GM19023 (cell line): ENCODE data around the gene VSTM4.

Source experiments
- ATAC-seq: cut with Tn5 transposase; IDR thresholded peaks from one replicate; pipeline ENCODE4 v1.9.1; 2021; ENCODE audit warnings: mild to moderate bottlenecking, moderate library complexity; ENCODE audit not compliant: unreplicated experiment

VSTM4 gene

DNA sequence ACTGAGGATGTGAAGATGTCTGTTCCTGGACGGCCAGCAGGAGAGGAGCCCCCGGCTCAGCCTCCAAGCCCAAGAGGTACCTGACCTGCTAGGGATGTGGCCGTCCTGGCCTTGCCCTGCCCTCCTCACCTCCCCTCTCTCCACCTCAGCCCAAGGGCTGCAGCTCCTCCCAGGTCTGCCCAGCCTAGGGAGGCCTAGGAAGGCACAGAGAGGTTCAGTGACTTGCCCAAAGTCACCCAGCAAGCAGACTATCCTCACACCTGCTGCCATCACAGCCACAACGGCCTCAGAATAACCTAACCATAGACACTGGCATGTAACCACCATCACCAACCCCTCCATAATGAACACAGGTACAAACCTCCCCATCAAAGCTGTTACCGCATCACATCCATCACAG lies 137.0 kb downstream of the VSTM4 start:
- ATAC-seq: no peak

DNA sequence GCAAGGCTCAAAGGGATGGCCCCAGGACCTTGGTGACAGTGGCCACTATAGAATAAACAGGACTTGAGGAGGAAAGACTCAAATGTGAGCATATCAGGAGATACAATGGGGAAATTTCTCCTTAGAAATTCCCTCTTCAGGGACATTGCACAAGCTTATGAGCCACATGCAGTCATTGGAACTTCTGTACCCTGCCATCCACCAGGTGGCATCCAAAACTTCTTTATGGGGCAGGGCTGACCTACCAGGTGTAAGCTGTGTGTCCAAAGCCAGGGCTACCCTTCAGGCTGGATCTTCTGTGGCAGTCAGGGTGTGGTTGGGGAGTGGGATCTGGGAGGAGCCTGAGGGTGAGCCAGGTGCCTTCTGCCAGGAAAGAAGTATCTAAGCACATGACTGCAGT lies 139.1 kb downstream of the VSTM4 start:
- ATAC-seq: no peak

- ATAC-seq: no peak
Observed at GRCh38 chr10:48974510-48975156, 140.7 kb downstream of the VSTM4 start.

DNA sequence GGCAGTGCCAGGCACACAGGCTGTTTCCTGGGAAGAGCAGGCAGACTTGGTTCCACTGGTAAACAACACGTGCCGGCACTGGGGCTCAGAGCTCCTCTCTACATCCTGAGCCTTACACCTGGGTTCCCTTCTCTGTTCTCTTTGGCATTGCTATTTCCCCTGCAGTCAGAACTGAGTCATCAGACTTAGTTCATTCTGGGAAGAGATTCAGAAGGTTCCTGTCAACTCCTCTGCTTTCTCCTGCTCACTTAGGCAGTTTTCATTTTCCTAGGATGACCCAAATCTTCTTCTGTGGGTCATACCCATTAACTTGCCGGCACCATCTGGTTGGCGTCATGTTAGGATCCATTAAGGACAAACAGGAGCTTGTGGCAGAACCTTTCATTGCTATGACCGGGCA lies 142.3 kb downstream of the VSTM4 start:
- no peak for ATAC-seq

GRCh38 chr10:48970654-48971053 lies 144.7 kb downstream of the VSTM4 start:
- no peak for ATAC-seq

DNA sequence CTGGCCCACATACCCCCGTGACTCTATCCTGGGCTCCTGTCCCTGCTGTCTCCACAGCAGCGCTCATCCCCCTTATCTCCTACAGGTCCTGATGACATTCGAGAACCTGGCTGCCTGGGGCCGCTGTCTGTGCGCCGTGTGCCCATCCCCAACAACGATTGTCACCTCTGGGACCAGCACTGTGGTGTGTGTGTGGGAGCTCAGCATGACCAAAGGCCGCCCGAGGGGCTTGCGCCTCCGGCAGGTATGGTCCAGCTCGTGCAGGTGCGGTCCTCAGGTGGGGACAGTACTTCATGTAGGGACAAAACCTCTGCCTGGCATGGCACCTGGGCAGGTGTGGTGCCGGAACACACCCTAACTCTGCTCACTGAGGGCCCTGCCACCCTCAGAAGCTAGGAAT lies 145.3 kb downstream of the VSTM4 start:
- no peak for ATAC-seq

GRCh38 chr10:48968036-48968435 lies 147.3 kb downstream of the VSTM4 start:
- no peak for ATAC-seq

DNA sequence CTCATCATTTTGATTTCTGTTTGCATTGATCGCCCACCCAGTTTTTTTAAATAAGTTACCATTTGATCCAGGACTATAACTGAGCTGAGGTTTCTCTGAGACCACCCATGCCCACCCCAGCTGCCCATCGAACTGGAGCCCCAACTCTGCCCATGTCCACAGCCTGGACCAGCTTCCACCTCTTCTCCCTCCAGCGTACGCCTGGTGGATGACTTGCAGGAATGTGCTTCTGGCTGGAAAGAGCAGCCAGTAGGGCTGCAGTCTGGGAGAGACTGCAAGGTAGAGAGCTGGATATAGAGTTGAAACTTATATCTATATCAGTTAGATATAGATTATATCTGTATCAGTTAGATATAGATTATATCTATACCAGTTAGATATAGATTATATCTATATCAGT lies 149.9 kb downstream of the VSTM4 start:
- ATAC-seq: no peak
